Endothelial cell of umbilical vein (primary cell): ENCODE measurements around the gene KCNH1.

ENCODE experiments used
- CTCF ChIP-seq, 2 donors: IDR thresholded peaks; 1 replicate in 1 of 2; 2 replicates in 1 of 2; pipeline ENCODE4 v1.5.1; 2011; ENCODE audit warnings: low read length in 2 of 2, mild to moderate bottlenecking in 2 of 2, moderate library complexity in 2 of 2, control low read depth in 1 of 2, inconsistent platforms in 1 of 2, low read depth in 1 of 2; ENCODE audit not compliant: insufficient read depth in 1 of 2; ENCODE audit errors: extremely low read depth in 1 of 2
- EZH2 ChIP-seq: IDR thresholded peaks from 2 replicates; pipeline ENCODE4 v1.6.1; 2012; ENCODE audit warnings: borderline replicate concordance, low read depth, mild to moderate bottlenecking, moderate library complexity, low read length, inconsistent platforms; ENCODE audit not compliant: severe bottlenecking
- GATA2 ChIP-seq: IDR thresholded peaks from 2 replicates; pipeline ENCODE4 v1.7.0; 2011; ENCODE audit warnings: low read depth, mild to moderate bottlenecking, moderate library complexity, mixed read lengths, low read length; ENCODE audit not compliant: insufficient read length, insufficient read depth
- MAX ChIP-seq: IDR thresholded peaks from 2 replicates; pipeline ENCODE4 v1.6.1; 2011; ENCODE audit not compliant: insufficient read depth, insufficient read length
- POLR2A ChIP-seq: IDR thresholded peaks from 2 replicates; pipeline ENCODE4 v1.6.1; 2012; ENCODE audit warnings: low read depth, mild to moderate bottlenecking, control low read depth, low read length
- POLR2AphosphoS5 ChIP-seq: IDR thresholded peaks from 2 replicates; pipeline ENCODE4 v1.6.1; 2012; ENCODE audit warnings: low read depth, mild to moderate bottlenecking, control low read depth, low read length, moderate library complexity; ENCODE audit not compliant: insufficient read depth

GRCh38 chr1:210771131-210771530 lies 362.8 kb downstream of the KCNH1 start:
- TF ChIP-seq CTCF (IDR thresholded peaks at IDR 0.05; ENCODE audit: extremely low read depth in 1 of 2, insufficient read depth in 1 of 2, low read depth in 1 of 2, low read length in 2 of 2): no peak
- no peak for TF ChIP-seq EZH2
- TF ChIP-seq MAX: no peak
- no peak for TF ChIP-seq POLR2AphosphoS5
- TF ChIP-seq POLR2A: no peak
- no peak for TF ChIP-seq GATA2
